GM12892 (cell line): ENCODE data around the gene RBMS3.

Experiments
- POLR2A ChIP-seq: IDR thresholded peaks from 2 replicates; pipeline ENCODE4 v1.6.1; 2011; ENCODE audit warnings: low read depth, low read length, control low read depth
- POLR2AphosphoS5 ChIP-seq: IDR thresholded peaks from 2 replicates; pipeline ENCODE4 v1.6.1; 2011; ENCODE audit warnings: low read depth, low read length, control low read depth
- TAF1 ChIP-seq: IDR thresholded peaks from 2 replicates; pipeline ENCODE4 v1.6.1; 2011; ENCODE audit warnings: low read depth, mild to moderate bottlenecking, control low read depth, low read length, borderline replicate concordance

GRCh38 chr3:29972320-29972993 is 691.6 kb downstream of the RBMS3 start:
- TF ChIP-seq POLR2A (no peak), POLR2AphosphoS5 (no peak), TAF1 (no peak)
